Prostate gland (tissue), 2 donors: Measurements from ENCODE around the gene SPDL1.

Experiments used
- CTCF ChIP-seq, 4 experiments: fragments of 200-600 bp in 2 of 4; fragments of 450-650 bp in 2 of 4; sonication (generic) in 2 of 4; IDR thresholded peaks; 1 replicate in 3 of 4; 2 replicates in 1 of 4; pipeline ENCODE4 v1.5.1; 2016 to 2019; ENCODE audit warnings: antibody characterized with exemption in 4 of 4, mild to moderate bottlenecking in 2 of 4, moderate library complexity in 2 of 4
- POLR2A ChIP-seq: fragments of 450-650 bp; IDR thresholded peaks from one replicate; pipeline ENCODE4 v1.6.1; 2016; ENCODE audit warnings: antibody characterized with exemption, mild to moderate bottlenecking

- TF ChIP-seq CTCF (IDR thresholded peaks at IDR 0.05) = no peak
- TF ChIP-seq POLR2A = no peak
Observed at GRCh38 chr5:169534939-169535338, 48.6 kb upstream of the SPDL1 start.
